NB4 (cell line): ENCODE data around the gene TBC1D2B.
A peak's percentile ranks its signal among the peaks of the same experiment; 100 is the strongest.

Experiments used
- DNase-seq: peaks from one replicate; pipeline ENCODE4 v3.0.0; 2010; ENCODE audit warnings: low read depth
- H3K4me3 ChIP-seq: one replicate; pipeline ENCODE4 v1.5.1; 2011; ENCODE audit warnings: mild to moderate bottlenecking, low read depth, low read length, moderate library complexity
- CTCF ChIP-seq: IDR thresholded peaks from one replicate; pipeline ENCODE4 v1.5.1; 2012; ENCODE audit warnings: low read depth, low read length
- MAX ChIP-seq: IDR thresholded peaks from 2 replicates; pipeline ENCODE4 v1.6.1; 2011; ENCODE audit warnings: low read depth, low read length
- MYC ChIP-seq: IDR thresholded peaks from 2 replicates; pipeline ENCODE4 v1.6.1; 2011; ENCODE audit warnings: low read depth, low read length
- POLR2A ChIP-seq: IDR thresholded peaks from 2 replicates; pipeline ENCODE4 v1.6.1; 2011; ENCODE audit warnings: mild to moderate bottlenecking; ENCODE audit not compliant: insufficient read length; ENCODE audit errors: extremely low read depth

Gene TBC1D2B

GRCh38 chr15:78105476-78106241, 28.1 kb upstream of the TBC1D2B start:
- TF ChIP-seq POLR2A (no peak), CTCF (no peak), MAX (no peak), MYC (no peak)
- DNase-seq, result peak; percentile 35
- no peak overlapping the region for H3K4me3 ChIP-seq

- H3K4me3 ChIP-seq, result no peak overlapping the region
Measured at GRCh38 chr15:78104566-78105475, 27.3 kb upstream of the TBC1D2B start.

GRCh38 chr15:78104119-78104479, 26.6 kb upstream of the TBC1D2B start:
- no peak for DNase-seq
- no peak overlapping the region for H3K4me3 ChIP-seq
- TF ChIP-seq MAX (no peak), MYC (no peak; the same call in 1 of the 2 replicates), CTCF (no peak), POLR2A (no peak)

More at GRCh38 chr15:78104566-78105475, 27.3 kb upstream of the TBC1D2B start:
- DNase-seq, result no peak
- TF ChIP-seq MAX, result no peak
- TF ChIP-seq MYC, result no peak
- no peak for TF ChIP-seq POLR2A
- TF ChIP-seq CTCF, result no peak

- TF ChIP-seq POLR2A, result no peak
- no peak for TF ChIP-seq CTCF
- TF ChIP-seq MAX, result peak; percentile 34; the same call in 1 of the 2 replicates
- peak; percentile 85 for DNase-seq
- H3K4me3 ChIP-seq, result no peak overlapping the region
Measured at GRCh38 chr15:78103406-78104118, 26.1 kb upstream of the TBC1D2B start.

- TF ChIP-seq MAX (no peak), CTCF (no peak), MYC (no peak), POLR2A (no peak)
- H3K4me3 ChIP-seq, result no peak overlapping the region
- DNase-seq, result no peak
Measured at GRCh38 chr15:78102741-78103140, 25.2 kb upstream of the TBC1D2B start.
